ENCODE data around the gene SF3B6.

Gene SF3B6

DNA sequence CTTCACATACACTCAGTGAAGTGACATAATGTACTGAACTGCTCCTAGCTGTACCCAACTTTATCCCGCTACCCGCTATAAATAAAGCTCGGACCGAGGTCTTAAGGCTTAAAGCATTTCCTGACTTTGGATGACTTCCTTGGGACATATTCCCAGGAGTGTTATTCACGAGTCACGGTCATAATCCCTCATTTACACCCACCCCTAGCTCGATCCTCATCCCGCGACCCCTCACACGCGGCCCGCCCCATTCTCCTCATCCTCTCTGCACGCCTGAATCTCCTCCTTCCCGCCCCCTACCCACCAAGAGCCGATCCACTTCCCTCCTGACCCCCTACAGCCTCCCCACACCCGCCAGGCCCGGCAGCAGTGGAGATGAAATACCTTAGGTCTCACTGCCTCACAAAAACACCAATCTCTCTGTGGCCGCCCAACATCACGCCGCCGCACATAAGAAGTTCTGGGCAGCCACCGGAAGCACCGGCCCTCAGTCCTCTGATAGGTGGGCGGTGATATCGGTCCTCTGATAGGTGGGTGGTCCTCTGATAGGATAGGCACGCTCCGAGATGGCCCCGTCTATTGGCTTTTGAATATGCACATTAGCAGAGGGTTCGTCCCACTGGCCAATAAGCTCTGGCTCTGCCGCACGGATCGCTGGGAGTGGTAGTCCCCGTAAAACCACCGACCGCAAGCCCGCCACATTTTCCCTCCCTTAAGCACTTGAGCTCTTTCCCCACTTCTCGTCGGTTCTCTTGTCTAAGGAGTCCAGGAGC is 29.0 kb downstream of the SF3B6 start, which contains the start of gene WDCP:
Gene WDCP (minus strand): TSS at position 462 of the 773 bp plus-strand sequence. CDS start 7,897 bp downstream, outside the sequence.
- TF ChIP-seq, protein P1, sequence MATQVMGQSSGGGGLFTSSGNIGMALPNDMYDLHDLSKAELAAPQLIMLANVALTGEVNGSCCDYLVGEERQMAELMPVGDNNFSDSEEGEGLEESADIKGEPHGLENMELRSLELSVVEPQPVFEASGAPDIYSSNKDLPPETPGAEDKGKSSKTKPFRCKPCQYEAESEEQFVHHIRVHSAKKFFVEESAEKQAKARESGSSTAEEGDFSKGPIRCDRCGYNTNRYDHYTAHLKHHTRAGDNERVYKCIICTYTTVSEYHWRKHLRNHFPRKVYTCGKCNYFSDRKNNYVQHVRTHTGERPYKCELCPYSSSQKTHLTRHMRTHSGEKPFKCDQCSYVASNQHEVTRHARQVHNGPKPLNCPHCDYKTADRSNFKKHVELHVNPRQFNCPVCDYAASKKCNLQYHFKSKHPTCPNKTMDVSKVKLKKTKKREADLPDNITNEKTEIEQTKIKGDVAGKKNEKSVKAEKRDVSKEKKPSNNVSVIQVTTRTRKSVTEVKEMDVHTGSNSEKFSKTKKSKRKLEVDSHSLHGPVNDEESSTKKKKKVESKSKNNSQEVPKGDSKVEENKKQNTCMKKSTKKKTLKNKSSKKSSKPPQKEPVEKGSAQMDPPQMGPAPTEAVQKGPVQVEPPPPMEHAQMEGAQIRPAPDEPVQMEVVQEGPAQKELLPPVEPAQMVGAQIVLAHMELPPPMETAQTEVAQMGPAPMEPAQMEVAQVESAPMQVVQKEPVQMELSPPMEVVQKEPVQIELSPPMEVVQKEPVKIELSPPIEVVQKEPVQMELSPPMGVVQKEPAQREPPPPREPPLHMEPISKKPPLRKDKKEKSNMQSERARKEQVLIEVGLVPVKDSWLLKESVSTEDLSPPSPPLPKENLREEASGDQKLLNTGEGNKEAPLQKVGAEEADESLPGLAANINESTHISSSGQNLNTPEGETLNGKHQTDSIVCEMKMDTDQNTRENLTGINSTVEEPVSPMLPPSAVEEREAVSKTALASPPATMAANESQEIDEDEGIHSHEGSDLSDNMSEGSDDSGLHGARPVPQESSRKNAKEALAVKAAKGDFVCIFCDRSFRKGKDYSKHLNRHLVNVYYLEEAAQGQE (IDR thresholded peaks at IDR 0.05; ENCODE audit: insufficient read depth in 1 of 2, low read depth in 2 of 2, low read length in 2 of 2), result 0 out of 4 replicates have a peak, but pooled peaks of 1 of the 2 experiments have one; percentile 14
- TF ChIP-seq SIN3A (IDR thresholded peaks at IDR 0.05; ENCODE audit: borderline replicate concordance, insufficient read depth, low read length), result no peak; the same call in 1 of the 2 replicates
- TF ChIP-seq POLR2AphosphoS5 (IDR thresholded peaks at IDR 0.05; ENCODE audit: low read depth, low read length), result peak; percentile 98
- peak; percentile 94; the same call in 1 of the 2 replicates for TF ChIP-seq TAF1 (IDR thresholded peaks at IDR 0.05; ENCODE audit: borderline replicate concordance, insufficient read depth, low read length)

DNA sequence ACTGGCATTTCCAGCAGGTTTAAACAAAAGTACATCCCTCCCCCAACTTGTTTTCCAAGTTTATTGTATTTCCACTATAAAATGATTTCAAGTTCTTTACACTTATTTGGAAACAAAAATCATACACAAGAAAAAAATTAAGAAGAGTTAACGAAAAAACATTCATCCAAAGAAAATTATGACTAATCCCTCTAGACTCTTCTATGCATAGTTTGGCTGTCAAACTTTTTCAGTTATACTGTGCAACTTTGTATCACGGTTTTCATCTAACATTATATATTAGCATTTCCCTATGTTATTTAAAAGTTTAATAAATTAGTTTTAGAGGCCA is 29.6 kb downstream of the SF3B6 start:
- TF ChIP-seq POLR2AphosphoS5 (IDR thresholded peaks at IDR 0.05; ENCODE audit: low read depth, low read length), result no peak
- TF ChIP-seq SIN3A (IDR thresholded peaks at IDR 0.05; ENCODE audit: borderline replicate concordance, insufficient read depth, low read length), result no peak
- TF ChIP-seq, protein P1 (IDR thresholded peaks at IDR 0.05; ENCODE audit: insufficient read depth in 1 of 2, low read depth in 2 of 2, low read length in 2 of 2), result no peak
- no peak for TF ChIP-seq TAF1 (IDR thresholded peaks at IDR 0.05; ENCODE audit: borderline replicate concordance, insufficient read depth, low read length)
- no peak for TF ChIP-seq FOXP2 (optimal IDR thresholded peaks at IDR 0.05; ENCODE audit: borderline replicate concordance, extremely low read depth, extremely low read length, insufficient read depth)

DNA sequence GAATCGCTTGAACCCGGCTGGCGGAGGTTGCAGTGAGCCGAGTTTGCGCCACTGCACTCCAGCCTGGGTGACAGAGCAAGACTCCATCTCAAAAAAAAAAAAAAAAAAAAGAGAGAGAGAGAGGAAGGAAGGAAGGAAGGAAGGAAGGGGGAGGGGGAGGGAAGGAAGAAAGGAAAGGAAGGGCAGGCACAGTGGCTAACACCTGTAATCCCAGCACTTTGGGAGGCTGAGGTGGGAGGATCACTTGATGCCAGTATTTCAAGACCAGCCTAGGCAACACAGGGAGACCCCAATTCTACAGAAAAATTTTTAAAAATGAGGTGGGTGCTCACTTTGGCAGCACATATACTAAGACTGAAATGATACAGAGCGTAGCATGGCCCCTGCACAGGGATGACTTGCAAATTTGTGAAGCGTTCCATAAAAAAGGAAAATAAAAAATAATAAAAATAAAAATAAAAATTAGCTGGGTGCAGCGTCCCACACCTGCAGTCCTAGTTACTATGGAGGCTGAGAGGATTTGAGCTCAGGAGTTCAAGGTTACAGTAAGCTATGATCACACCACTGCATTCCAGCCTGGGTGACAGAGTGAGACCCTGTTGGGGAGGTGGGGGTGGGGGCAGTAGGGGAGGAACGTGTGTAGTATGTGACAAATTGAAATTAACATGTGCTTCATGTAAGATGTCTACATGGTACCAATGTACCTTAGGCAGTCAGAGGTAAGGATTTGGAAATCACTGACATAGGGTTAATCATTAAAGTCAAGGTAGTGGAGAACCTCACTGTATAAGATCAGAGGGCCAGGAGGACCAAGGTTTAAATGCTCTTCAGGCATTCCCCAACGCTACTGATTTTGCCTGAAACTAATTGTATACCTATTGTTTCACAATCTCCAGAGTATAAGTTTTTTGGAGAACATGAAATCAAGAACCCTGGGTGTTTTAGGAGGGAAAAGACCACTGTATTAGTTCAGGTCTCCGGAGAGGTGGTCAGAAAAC is 30.3 kb downstream of the SF3B6 start:
- TF ChIP-seq TAF1 (IDR thresholded peaks at IDR 0.05; ENCODE audit: borderline replicate concordance, insufficient read depth, low read length) (no peak), SIN3A (IDR thresholded peaks at IDR 0.05; ENCODE audit: borderline replicate concordance, insufficient read depth, low read length) (no peak), POLR2AphosphoS5 (IDR thresholded peaks at IDR 0.05; ENCODE audit: low read depth, low read length) (no peak), FOXP2 (optimal IDR thresholded peaks at IDR 0.05; ENCODE audit: borderline replicate concordance, extremely low read depth, extremely low read length, insufficient read depth) (no peak)
- TF ChIP-seq, protein P1 (IDR thresholded peaks at IDR 0.05; ENCODE audit: insufficient read depth in 1 of 2, low read depth in 2 of 2, low read length in 2 of 2), result no peak

DNA sequence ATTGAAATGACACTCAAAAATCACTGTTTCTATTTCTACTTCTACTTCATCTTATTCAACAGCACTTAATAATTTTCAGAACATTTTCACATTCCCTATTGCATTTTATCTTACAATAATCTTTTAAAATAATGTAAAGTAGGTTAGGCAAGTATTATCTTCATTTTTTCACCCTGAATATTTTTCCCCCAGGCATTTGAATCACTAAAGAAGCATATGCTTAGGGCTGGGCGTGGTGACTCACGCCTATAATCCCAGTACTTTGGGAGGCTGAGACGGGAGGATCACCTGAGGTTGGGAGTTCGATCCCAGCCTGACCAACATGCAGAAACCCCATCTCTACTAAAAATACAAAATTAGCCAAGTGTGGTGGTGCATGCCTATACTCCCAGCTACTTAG is 35.6 kb downstream of the SF3B6 start:
- TF ChIP-seq, protein P1 (IDR thresholded peaks at IDR 0.05; ENCODE audit: insufficient read depth in 1 of 2, low read depth in 2 of 2, low read length in 2 of 2), result no peak
- TF ChIP-seq SIN3A (IDR thresholded peaks at IDR 0.05; ENCODE audit: borderline replicate concordance, insufficient read depth, low read length) (no peak), TAF1 (IDR thresholded peaks at IDR 0.05; ENCODE audit: borderline replicate concordance, insufficient read depth, low read length) (no peak), POLR2AphosphoS5 (IDR thresholded peaks at IDR 0.05; ENCODE audit: low read depth, low read length) (no peak), FOXP2 (optimal IDR thresholded peaks at IDR 0.05; ENCODE audit: borderline replicate concordance, extremely low read depth, extremely low read length, insufficient read depth) (no peak)
